Body of pancreas (tissue), 4 donors: ENCODE data around the gene LRRC4.

Experiments used
- CTCF ChIP-seq, 7 experiments: fragments of 450-650 bp in 4 of 7; fragments of 200-600 bp in 3 of 7; sonication (generic) in 3 of 7; IDR thresholded peaks; one replicate each; pipeline ENCODE4 v1.5.1; 2016 to 2019; ENCODE audit warnings: antibody characterized with exemption in 7 of 7
- POLR2A ChIP-seq, 3 donors: fragments of 450-650 bp; IDR thresholded peaks; one replicate each; pipeline ENCODE4 v1.6.1; 2016; ENCODE audit warnings: antibody characterized with exemption in 3 of 3, mild to moderate bottlenecking in 2 of 3

- TF ChIP-seq CTCF (IDR thresholded peaks at IDR 0.05) (no peak), POLR2A (IDR thresholded peaks at IDR 0.05) (no peak)
Observed at GRCh38 chr7:128022631-128023532, 8.4 kb downstream of the LRRC4 start.
